Neural cell (in vitro differentiated cells): Measurements from ENCODE around the gene POU6F2. TPM values are rescaled to one million over a fixed set of nuclear protein-coding genes. Genes with fewer than 3 reads are reported as not detected.

ENCODE experiments used
- H2AFZ ChIP-seq: fragments of 200-600, 300-800 bp; sonication (generic), shearing (Covaris generic); 2 replicates; pipeline ENCODE4 v1.6.0; 2014; ENCODE audit warnings: low read depth, mild to moderate bottlenecking, antibody characterized with exemption, low read length, moderate library complexity
- H3F3A ChIP-seq: fragments of 200-600 bp; shearing (Covaris generic); 2 replicates; pipeline ENCODE4 v1.6.1; 2016; ENCODE audit warnings: mild to moderate bottlenecking, moderate library complexity, mixed read lengths, antibody characterized with exemption, low read length; ENCODE audit not compliant: insufficient read depth, poor library complexity, severe bottlenecking
- H3K27ac ChIP-seq: fragments of 200-600, 300-800 bp; sonication (generic), shearing (Covaris generic); 2 replicates; pipeline ENCODE4 v1.5.1; 2014; ENCODE audit warnings: mild to moderate bottlenecking, low read length, moderate library complexity
- H3K27me3 ChIP-seq: fragments of 300-800, 200-600 bp; sonication (generic), shearing (Covaris generic); 2 replicates; pipeline ENCODE4 v1.6.0; 2014; ENCODE audit warnings: mild to moderate bottlenecking, low read depth, low read length, moderate library complexity; ENCODE audit not compliant: insufficient read depth
- H3K36me3 ChIP-seq: fragments of 300-800, 200-600 bp; sonication (generic), shearing (Covaris generic); 2 replicates; pipeline ENCODE4 v1.5.1; 2014; ENCODE audit warnings: mild to moderate bottlenecking, antibody characterized with exemption, low read length, moderate library complexity; ENCODE audit not compliant: insufficient read depth
- H3K4me2 ChIP-seq: fragments of 300-800, 200-600 bp; sonication (generic), shearing (Covaris generic); 2 replicates; pipeline ENCODE4 v1.6.0; 2014; ENCODE audit warnings: mild to moderate bottlenecking, low read length
- H3K4me3 ChIP-seq: fragments of 300-800, 200-600 bp; sonication (generic), shearing (Covaris generic); 2 replicates; pipeline ENCODE4 v1.5.1; 2014; ENCODE audit warnings: mild to moderate bottlenecking, low read length, moderate library complexity
- H3K79me2 ChIP-seq: fragments of 200-600 bp; shearing (Covaris generic); replicated peaks from 2 replicates; pipeline ENCODE4 v1.6.0; 2014; ENCODE audit warnings: mild to moderate bottlenecking, low read length, moderate library complexity; ENCODE audit not compliant: insufficient read depth
- H3K9ac ChIP-seq: fragments of 300-800, 200-600 bp; sonication (generic), shearing (Covaris generic); 2 replicates; pipeline ENCODE4 v1.6.1; 2016; ENCODE audit warnings: mild to moderate bottlenecking, low read length, mixed read lengths
- H3K9me2 ChIP-seq: fragments of 200-600 bp; shearing (Covaris generic); 2 replicates; pipeline ENCODE4 v1.6.1; 2016; ENCODE audit warnings: mild to moderate bottlenecking, low read length, mixed read lengths; ENCODE audit not compliant: insufficient read depth
- H3K9me3 ChIP-seq: fragments of 200-600, 300-800 bp; sonication (generic), shearing (Covaris generic); 2 replicates; pipeline ENCODE4 v1.6.1; 2016; ENCODE audit warnings: mild to moderate bottlenecking, mixed run types, low read length, moderate library complexity, mixed read lengths
- H4K20me1 ChIP-seq: fragments of 200-600 bp; shearing (Covaris generic); 2 replicates; pipeline ENCODE4 v1.6.1; 2016; ENCODE audit warnings: mild to moderate bottlenecking, mixed run types; ENCODE audit not compliant: insufficient read depth
- EP300 ChIP-seq: fragments of 450-650 bp; conservative IDR thresholded peaks from 2 replicates; pipeline ENCODE4 v1.6.1; 2014; ENCODE audit warnings: antibody characterized with exemption, mild to moderate bottlenecking, moderate library complexity; ENCODE audit not compliant: poor library complexity, severe bottlenecking
- EZH2 ChIP-seq: fragments of 200-600, 300-800 bp; shearing (Covaris generic), sonication (generic); IDR thresholded peaks from 2 replicates; pipeline ENCODE4 v1.6.1; 2014; ENCODE audit warnings: antibody characterized with exemption, low read length, borderline replicate concordance, mild to moderate bottlenecking; ENCODE audit not compliant: insufficient read depth, poor library complexity, severe bottlenecking
- MXI1 ChIP-seq: fragments of 450-650 bp; conservative IDR thresholded peaks from 2 replicates; pipeline ENCODE4 v1.6.1; 2014; ENCODE audit warnings: antibody characterized with exemption, mild to moderate bottlenecking; ENCODE audit not compliant: poor library complexity, severe bottlenecking
- POLR2AphosphoS5 ChIP-seq: IDR thresholded peaks from 2 replicates; pipeline ENCODE4 v1.6.1; 2012
- RAD21 ChIP-seq: fragments of 450-650 bp; conservative IDR thresholded peaks from 2 replicates; pipeline ENCODE4 v1.6.1; 2014; ENCODE audit warnings: antibody characterized with exemption, mild to moderate bottlenecking, moderate library complexity
- SMC3 ChIP-seq: fragments of 450-650 bp; conservative IDR thresholded peaks from 2 replicates; pipeline ENCODE4 v1.6.1; 2014; ENCODE audit warnings: antibody characterized with exemption, mild to moderate bottlenecking, moderate library complexity; ENCODE audit not compliant: poor library complexity
- TAF1 ChIP-seq: IDR thresholded peaks from 2 replicates; pipeline ENCODE4 v1.6.1; 2012; ENCODE audit warnings: low read depth
- polyA plus RNA-seq: library from polyadenylated mRNA; depleted of rRNA; stranded (reverse); fragments of >200 nt; gene quantifications from 2 replicates; pipeline ENCODE4 v1.2.3, GENCODE V29; 2014
- TF ChIP-seq, protein P1 (sequence below): fragments of 450-650 bp; IDR thresholded peaks from 2 replicates; pipeline ENCODE4 v1.5.1; 2014; ENCODE audit warnings: antibody characterized with exemption, mild to moderate bottlenecking, moderate library complexity; ENCODE audit not compliant: poor library complexity, severe bottlenecking
- TF ChIP-seq, protein P2 (sequence below): IDR thresholded peaks from 2 replicates; pipeline ENCODE4 v1.6.1; 2012; ENCODE audit warnings: borderline replicate concordance

The POU6F2 gene
- polyA plus RNA-seq, 1 donor from 2014 or later: 2.8 TPM

DNA sequence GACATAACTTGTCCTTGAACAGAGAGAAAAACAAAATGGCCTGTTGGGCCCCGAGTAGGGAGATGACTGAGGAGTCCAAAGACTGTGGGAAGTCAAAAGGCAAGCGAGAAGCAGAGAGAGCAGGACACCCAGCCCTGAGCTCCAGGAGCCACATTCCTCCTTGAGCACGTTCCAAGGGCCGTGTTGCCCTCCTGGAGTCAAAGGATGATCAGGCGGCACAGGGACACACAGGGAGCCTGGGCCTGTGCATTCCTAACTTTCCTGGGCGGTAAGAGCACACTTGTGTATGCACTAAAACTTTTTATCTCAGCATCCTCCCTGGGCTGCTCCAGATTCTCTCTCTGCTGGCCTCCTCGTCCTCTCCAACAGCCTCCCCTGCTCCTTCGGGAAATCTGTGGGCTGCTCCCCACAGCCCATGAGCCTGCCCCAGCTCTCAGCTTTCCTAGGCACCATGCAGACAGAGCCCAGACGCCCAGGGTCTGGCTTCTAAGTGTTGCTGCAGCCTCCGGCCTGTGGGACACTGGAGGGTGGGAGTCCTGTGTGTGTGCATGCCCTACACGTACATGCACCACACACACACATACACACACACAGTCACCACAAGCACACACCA is 281.8 kb downstream of the POU6F2 start:
- Histone ChIP-seq H3K4me2 (no peak overlapping the region), H3F3A (no peaks in the 10 kb centered on the region), H3K27me3 (no peaks in the 10 kb centered on the region), H3K9ac (no peak overlapping the region), H3K79me2 (no peaks in the 10 kb centered on the region), H3K4me3 (no peak overlapping the region), H3K36me3 (no peaks in the 10 kb centered on the region), H2AFZ (no peak overlapping the region), H3K9me3 (no peaks in the 10 kb centered on the region), H4K20me1 (no peaks in the 10 kb centered on the region), H3K27ac (no peak overlapping the region), H3K9me2 (no peaks in the 10 kb centered on the region)
- TF ChIP-seq, protein P1, sequence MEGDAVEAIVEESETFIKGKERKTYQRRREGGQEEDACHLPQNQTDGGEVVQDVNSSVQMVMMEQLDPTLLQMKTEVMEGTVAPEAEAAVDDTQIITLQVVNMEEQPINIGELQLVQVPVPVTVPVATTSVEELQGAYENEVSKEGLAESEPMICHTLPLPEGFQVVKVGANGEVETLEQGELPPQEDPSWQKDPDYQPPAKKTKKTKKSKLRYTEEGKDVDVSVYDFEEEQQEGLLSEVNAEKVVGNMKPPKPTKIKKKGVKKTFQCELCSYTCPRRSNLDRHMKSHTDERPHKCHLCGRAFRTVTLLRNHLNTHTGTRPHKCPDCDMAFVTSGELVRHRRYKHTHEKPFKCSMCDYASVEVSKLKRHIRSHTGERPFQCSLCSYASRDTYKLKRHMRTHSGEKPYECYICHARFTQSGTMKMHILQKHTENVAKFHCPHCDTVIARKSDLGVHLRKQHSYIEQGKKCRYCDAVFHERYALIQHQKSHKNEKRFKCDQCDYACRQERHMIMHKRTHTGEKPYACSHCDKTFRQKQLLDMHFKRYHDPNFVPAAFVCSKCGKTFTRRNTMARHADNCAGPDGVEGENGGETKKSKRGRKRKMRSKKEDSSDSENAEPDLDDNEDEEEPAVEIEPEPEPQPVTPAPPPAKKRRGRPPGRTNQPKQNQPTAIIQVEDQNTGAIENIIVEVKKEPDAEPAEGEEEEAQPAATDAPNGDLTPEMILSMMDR: no peak
- TF ChIP-seq MXI1 (no peak), SMC3 (no peak), TAF1 (no peak), POLR2AphosphoS5 (no peak), RAD21 (no peak), EP300 (no peak), EZH2 (no peak)
- TF ChIP-seq, protein P2, sequence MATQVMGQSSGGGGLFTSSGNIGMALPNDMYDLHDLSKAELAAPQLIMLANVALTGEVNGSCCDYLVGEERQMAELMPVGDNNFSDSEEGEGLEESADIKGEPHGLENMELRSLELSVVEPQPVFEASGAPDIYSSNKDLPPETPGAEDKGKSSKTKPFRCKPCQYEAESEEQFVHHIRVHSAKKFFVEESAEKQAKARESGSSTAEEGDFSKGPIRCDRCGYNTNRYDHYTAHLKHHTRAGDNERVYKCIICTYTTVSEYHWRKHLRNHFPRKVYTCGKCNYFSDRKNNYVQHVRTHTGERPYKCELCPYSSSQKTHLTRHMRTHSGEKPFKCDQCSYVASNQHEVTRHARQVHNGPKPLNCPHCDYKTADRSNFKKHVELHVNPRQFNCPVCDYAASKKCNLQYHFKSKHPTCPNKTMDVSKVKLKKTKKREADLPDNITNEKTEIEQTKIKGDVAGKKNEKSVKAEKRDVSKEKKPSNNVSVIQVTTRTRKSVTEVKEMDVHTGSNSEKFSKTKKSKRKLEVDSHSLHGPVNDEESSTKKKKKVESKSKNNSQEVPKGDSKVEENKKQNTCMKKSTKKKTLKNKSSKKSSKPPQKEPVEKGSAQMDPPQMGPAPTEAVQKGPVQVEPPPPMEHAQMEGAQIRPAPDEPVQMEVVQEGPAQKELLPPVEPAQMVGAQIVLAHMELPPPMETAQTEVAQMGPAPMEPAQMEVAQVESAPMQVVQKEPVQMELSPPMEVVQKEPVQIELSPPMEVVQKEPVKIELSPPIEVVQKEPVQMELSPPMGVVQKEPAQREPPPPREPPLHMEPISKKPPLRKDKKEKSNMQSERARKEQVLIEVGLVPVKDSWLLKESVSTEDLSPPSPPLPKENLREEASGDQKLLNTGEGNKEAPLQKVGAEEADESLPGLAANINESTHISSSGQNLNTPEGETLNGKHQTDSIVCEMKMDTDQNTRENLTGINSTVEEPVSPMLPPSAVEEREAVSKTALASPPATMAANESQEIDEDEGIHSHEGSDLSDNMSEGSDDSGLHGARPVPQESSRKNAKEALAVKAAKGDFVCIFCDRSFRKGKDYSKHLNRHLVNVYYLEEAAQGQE: no peak

GRCh38 chr7:39260279-39260844 is 282.7 kb downstream of the POU6F2 start:
- H3K9ac ChIP-seq: no peak overlapping the region
- TF ChIP-seq, protein P1: no peak
- TF ChIP-seq POLR2AphosphoS5: no peak
- no peak for TF ChIP-seq RAD21
- no peak for TF ChIP-seq TAF1
- no peak for TF ChIP-seq EZH2
- TF ChIP-seq MXI1: no peak
- TF ChIP-seq, protein P2: no peak
- no peak for TF ChIP-seq EP300
- no peak for TF ChIP-seq SMC3
- no peak overlapping the region for H3K27ac ChIP-seq
- no peaks in the 10 kb centered on the region for H3K27me3 ChIP-seq
- no peaks in the 10 kb centered on the region for H3K79me2 ChIP-seq
- no peak overlapping the region for H3K4me3 ChIP-seq
- no peaks in the 10 kb centered on the region for H3K9me3 ChIP-seq
- no peaks in the 10 kb centered on the region for H3K9me2 ChIP-seq
- no peaks in the 10 kb centered on the region for H4K20me1 ChIP-seq
- H3F3A ChIP-seq: no peaks in the 10 kb centered on the region
- no peaks in the 10 kb centered on the region for H3K36me3 ChIP-seq
- no peak overlapping the region for H2AFZ ChIP-seq
- H3K4me2 ChIP-seq: no peak overlapping the region
